GM12891 (cell line): Measurements from ENCODE around the gene IRX2.

ENCODE experiments used
- PAX5 ChIP-seq: IDR thresholded peaks from 2 replicates; pipeline ENCODE4 v1.6.1; 2011; ENCODE audit warnings: low read length, moderate library complexity, mild to moderate bottlenecking; ENCODE audit not compliant: insufficient read depth, severe bottlenecking
- POLR2A ChIP-seq: IDR thresholded peaks from 2 replicates; pipeline ENCODE4 v1.6.1; 2011; ENCODE audit warnings: low read depth, low read length, control low read depth
- POLR2AphosphoS5 ChIP-seq: IDR thresholded peaks from 2 replicates; pipeline ENCODE4 v1.6.1; 2011; ENCODE audit warnings: low read depth, low read length, control low read depth
- SPI1 ChIP-seq: IDR thresholded peaks from 2 replicates; pipeline ENCODE4 v1.6.1; 2011; ENCODE audit warnings: low read depth, low read length, control low read depth
- TAF1 ChIP-seq: IDR thresholded peaks from 2 replicates; pipeline ENCODE4 v1.6.1; 2011; ENCODE audit warnings: low read depth, low read length, control low read depth

DNA sequence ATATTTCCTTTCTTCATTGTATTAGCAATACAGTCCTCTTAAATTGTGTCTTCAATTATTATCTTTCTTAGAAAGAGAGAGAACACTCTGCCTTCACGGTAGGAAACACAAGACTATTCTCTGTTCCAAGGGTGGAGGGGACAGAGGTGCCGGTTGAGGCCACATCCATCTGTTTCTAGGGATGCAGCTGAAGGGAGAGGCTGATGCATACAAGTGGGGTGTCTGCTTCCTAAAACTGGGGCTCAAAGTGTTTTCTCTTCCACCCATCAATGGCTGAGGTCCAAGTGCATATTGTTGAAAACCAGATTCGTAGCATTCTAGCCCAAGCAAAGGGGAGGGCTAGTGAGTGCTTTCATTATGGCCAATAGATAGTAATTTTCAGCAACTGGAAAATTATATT lies 9.5 kb downstream of the IRX2 start:
- TF ChIP-seq PAX5 (no peak), TAF1 (no peak), POLR2AphosphoS5 (no peak), POLR2A (no peak), SPI1 (no peak)
